HS-27A (cell line): ENCODE data around the gene KLHL29.

Experiments
- DNase-seq: peaks from one replicate; pipeline ENCODE4 v3.0.0-alpha.2; 2012; ENCODE audit warnings: low read depth, missing footprints

The KLHL29 gene

DNA sequence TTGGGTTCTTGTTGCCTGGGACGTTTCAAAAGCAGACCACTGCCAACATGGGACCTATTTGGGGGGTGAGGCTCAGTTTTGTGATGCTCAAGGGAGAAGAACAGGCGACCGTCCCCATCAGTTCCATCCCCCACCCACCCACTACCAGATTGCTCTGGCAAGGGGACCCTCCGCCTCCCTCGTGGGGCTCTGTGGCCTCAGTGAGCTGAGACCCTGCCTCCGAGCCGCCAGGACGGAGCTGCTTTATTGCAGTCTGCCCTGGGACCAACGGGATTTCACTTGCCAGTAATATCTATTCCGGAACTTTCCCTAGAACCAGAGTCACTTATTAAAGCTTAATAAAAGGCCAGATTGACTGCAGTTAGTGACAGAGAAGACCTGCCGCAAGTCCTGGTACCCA lies 146.3 kb downstream of the KLHL29 start:
- DNase-seq, result no peak

DNA sequence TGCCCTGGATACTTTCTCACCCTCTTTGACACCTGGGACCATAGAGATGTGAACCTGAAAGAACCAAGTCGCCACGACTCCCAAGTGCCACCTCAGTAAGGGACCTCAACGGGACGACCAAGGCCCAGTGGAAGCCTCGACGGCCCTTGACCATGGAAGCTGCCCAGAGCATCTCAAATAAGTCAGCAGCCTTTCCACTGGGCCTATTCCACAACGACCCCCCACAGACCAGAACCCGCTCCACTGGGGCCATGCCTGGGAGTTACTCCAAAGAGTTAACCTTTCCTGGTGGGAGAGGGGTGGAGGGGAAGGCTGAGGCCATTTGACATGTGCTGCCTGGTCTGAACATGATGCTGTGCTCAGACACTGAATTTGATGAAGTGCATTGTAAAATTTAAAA lies 146.9 kb downstream of the KLHL29 start:
- DNase-seq, result no peak

DNA sequence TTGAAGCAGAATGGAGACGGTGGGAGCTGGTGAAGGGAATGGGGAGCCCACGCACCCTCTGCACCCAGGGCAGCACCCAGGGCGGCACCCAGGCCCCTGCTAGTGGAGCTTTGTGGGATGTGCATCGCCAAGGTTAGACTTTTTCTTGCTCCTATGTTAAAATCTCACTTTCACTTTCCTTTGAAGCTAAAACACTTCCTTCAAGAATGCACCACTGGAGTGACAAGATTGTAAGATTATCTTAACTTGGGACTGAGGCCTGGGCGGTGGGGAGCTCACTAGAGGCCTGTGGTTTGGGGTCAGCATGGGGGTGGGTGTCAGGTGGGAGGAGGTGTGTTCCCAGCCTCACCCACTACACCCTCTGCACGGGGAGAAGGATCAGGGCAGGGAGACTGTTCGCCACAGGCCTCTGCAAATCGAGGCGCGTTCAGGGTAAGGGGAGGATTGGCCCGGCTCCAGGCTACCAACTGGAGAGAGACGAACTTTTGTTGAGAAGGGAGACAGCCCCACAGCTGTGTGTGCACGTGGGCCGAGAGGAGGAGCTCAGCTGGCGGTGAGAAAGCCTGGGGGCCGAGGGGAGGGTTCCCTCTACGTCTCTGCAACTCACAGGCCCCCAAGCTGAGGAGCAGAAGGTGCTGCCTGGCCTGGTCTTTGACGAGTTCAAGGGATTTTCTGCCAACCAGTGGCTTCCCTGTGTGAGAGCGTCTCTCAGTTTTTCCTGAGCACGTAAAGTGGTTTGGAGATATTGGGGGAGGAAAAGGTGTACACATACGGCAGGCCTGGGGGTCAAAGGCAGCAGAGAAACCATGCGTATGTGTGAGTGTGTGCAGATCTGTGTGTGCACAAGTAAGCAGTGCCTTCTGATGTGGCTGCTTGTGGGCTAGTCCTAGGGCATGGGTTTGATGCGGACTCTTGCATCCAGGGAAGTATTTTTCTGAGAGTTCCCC lies 147.7 kb downstream of the KLHL29 start:
- DNase-seq, result no peak

DNA sequence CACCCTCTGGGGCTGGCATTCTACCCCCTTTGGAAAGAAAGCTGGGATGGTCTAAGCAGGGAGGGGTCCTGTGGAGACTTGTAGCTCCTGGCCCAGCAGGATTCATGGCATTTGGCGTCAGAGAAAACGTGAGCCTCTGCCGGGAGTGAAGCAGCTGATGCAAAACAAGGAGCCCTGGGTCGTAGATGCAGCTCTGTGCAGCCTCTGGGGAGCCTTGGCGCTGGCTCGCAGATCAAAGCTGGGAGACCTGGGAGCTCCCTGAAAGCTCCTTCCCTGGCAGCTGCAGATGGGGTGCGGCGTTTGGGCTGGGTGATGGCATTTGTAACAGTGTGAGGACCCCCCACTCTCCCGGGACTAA lies 148.3 kb downstream of the KLHL29 start:
- no peak for DNase-seq

DNA sequence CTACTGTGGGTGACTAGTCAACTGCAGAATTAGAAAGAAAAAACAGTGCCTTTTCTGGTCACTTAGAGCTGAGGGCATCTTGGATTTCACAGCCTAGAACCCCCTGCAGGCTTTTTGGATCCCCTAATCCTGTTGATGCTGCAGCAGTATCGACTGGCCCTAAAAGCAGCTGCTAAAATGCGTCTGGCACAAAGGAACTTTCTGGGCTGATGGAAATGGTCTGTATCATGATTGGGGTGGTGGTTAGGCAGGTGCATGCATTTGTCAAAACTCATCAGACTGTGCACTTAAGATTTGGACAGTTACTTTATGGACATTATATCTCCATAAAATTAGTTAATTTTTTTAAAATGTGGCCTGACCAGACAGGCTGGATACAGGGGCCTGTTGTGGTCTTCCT lies 149.8 kb downstream of the KLHL29 start:
- DNase-seq, result no peak

DNA sequence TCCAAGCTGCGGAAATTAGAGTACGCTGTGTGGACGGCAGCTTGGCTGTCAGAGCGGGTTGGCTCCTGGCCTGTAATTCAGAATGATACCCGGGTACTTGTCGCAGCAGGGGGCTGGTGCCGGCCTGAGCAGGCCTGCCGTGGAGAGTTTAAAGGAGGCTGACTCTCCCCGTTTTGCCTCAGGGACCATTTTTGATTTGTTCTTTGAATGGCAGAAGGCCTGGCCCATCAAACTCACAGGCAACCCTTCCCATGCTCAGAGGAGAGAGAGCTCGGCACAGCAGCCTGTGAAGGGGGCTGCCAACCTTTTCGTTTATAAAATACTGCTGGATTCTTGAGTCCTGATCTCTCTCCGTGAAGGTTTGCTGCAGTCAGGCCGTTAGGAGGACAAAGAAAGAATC lies 151.3 kb downstream of the KLHL29 start:
- no peak for DNase-seq

DNA sequence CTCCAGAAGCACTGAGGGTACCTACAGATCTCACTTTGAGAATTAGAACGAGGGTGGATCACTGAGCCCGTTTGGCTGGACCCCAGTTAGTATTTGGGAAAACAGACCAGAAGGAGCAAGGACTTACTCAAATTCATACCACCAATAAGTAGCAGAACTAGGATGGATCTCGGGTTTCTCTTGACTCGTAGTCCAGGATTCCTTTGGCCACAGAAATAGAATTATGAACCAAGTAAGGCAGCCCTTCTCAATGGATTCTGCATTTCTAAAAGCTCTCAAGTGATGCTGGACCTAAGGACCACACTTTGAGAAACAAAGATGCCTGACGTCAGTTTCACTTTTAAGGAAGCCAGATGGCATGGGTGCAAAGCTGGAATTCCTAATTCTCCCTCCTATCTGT lies 153.0 kb downstream of the KLHL29 start:
- DNase-seq, result no peak

DNA sequence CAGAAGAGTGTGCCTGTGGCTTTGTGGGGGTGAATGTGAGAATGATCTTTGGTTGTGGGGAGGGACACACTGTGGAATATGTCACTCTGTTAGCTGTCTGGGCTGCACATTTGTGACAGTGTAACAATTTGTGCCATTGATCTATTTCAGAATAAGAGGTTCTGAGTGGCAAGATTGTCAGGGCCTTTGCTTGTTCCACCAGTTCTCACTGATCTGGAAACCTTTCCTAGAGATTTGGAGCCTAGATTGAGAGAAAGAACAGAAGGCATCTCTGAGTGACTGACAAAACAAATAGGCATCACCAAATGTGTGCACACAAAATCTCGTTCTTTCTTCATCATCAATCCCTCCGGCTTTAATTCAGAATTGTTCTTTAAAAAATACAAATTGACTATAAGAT lies 153.6 kb downstream of the KLHL29 start:
- no peak for DNase-seq

DNA sequence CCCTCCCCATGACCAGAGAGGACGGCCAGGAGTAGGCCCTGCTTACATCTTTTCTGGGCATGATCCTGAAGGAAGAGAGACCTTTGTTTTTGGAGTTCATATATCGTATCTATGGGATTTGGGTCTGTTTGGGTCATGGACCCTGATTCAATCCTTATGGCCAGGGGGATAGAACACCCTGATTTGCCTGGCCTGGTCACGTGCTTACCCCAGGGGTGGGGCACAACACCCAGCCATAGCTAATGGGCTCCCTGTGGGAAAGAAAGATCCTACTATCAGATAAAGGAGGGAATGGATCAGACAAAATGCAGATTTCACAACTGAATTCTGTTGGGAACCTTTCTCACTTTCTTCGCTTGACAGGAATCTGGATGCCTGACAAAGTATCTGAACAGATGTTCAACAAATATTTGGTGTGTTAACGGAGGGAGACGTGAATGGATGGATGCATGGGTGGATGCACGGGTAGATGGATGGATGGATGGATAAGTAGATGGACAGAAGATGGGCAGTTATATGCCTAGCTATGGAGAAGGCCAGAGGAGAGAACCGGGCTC lies 155.9 kb downstream of the KLHL29 start:
- DNase-seq, result no peak

DNA sequence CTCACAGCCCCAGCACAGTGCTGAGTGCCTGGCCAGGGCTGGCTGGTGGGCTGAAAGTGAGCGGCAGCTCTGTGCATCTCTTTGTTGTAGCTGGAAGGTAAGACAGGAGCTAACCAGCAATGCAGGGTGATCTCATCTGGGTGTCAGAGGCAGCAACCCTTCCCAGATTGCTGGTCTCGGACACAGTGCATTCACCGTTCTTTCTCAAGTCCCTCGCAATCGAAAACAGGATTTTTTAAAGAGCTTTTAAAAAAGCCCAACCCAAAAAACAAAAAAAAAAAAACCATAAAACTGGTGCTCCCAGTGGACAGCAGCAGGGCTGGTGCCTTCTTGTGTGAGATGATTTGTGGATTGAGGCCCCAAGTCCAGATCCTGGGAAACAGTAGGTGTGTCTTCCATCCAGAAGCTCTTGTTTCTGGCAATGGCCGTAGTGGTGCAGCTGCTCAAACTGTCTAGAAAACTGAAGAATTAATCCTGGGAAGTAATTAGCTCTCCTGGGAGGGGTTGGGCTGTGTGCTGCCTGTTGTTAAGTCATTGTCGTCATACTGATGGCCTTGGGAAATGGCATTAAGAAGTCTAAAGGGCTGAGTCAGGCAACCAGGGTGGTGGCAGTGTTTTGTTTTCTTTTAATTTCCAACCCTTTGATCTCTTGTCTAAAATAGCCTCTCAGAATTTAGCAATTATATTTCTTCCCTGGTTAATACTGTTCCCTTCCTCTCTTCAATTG lies 156.7 kb downstream of the KLHL29 start:
- no peak for DNase-seq

DNA sequence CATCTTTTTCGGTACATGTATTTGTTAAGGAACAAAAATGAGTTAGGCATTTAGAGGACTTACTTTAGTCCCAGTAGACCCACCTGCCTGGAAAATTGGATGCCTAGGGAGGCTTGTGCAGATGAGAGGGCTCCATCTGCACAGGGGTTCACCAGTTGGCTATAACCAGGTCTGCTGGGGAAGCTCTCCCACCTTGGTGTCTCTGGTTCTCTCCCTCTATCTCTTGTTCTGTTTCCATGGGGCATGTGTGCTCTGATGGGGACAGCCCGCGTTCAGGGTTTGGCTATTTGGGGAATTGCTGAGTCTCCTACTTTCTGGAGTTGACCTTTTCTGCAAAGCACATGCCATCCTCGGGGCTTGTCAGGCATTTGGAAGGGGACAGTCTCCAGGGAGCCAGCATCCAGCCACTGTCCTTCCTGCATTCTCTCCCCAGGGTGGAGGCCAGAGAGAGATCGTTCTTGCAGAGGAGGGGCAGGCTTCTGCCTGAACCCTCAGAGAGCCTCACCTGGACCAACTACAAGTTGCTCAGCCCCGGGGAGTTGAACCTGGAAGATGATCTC lies 157.3 kb downstream of the KLHL29 start:
- DNase-seq, result no peak

DNA sequence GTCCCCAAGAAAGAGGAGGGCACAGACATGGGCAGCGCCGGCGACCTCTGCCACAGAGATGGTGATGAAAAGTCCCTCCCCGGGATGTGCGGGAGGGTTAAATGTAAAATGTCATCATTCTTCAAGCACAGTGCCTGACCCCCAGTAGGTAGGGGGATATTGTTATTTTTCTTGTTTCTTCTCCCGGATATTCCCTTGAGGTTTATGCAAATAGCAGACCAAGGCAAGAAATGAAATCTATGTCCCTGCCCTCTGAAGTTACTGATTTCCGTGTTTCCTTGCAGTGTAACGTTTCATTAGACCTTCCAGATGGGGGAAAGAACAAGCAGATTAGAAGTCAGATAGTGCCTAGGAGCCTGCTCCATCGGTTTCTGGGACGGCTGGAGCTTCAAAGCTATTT lies 158.3 kb downstream of the KLHL29 start:
- DNase-seq, result no peak

DNA sequence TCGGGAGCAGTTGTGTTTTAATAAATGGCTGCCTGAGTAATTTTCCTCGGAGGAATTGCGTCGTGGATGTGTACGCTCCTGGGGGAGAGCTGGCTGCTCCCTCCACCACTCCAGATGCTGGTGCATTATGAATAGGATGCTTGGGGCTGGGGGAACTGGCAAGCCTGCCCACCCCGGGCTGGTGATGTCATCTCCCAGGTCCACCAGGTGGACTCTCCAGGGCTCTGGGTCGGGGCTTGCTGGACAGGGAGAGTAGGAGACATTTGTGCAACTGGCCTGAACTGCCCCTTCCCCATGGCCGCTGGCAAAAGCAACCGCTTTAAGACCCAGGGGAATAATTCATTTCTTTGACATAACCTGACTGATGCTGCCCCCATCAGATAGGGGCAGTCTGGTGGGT lies 158.7 kb downstream of the KLHL29 start:
- no peak for DNase-seq

DNA sequence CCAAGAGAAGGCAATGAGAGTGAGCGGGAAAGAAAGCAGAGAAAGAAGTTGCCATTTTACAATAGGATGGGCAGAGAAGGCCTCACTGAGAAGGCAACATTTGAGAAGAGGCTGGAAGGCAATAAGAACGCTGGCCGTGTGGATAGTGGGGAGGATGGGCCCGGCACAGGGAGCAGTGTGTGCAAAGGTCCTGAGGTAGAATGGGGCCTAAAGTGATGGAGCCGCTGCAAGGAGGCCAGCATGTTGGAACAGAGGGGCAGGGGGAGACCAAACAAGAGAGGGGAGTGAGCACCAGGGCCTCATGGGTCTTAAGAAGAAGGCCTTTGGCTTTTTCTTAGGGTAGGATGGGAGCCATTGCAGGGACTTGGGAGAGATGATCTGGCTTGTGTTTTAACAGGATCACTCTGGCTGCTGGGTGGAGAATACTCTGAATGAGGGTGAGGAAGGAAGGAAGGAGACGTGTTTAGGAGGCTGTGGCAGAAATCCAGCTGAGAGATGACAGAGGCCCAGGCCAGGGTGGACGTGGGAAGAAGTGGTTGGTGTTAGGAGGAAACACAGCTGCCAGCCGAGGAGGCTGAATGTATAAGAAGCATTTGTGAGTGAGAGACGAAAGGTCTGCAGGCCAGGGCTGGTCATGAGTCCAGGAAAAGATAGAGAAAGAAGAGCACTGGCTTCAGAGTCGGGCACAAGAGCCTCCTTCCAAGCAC lies 159.8 kb downstream of the KLHL29 start:
- no peak for DNase-seq

DNA sequence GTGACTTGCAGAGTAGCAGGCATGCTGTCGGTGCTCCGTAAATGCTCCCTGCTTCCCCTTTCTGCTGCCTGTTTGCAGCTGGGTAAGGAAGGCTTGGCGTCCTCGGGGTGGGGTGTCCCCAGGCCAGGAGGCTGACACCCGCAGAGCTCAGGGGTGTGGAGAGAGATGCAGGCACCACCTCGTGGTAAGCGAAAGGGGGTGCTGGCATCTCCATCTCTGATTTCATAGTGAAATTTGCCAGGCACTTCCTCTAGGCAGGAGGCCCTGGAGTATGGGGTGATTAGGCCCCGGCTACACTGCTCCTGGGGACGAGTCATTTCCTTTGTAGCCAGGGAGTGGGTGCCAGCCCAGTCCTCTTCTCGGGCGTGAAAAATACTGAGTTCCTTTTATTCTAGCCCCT lies 160.4 kb downstream of the KLHL29 start:
- DNase-seq, result no peak

DNA sequence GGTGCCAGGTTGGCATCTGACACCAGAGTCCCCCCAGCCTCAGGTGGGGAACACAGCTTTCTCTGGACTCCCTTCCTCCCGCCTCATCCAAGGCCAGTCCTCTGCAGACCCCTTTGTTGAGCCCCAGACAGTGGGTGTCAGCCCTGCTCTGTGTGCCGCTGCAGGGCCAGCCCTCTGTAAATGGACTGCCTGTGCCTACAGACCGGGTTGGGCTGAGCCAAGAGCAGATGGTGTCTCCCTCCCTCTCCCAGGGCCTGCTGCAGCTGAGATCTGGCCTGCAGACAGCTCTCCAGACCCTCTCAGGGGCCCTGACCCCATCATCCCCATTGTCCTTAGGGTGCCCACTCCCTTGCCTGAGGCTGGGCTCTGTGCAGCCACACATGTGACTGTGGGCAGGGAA lies 160.8 kb downstream of the KLHL29 start:
- no peak for DNase-seq

DNA sequence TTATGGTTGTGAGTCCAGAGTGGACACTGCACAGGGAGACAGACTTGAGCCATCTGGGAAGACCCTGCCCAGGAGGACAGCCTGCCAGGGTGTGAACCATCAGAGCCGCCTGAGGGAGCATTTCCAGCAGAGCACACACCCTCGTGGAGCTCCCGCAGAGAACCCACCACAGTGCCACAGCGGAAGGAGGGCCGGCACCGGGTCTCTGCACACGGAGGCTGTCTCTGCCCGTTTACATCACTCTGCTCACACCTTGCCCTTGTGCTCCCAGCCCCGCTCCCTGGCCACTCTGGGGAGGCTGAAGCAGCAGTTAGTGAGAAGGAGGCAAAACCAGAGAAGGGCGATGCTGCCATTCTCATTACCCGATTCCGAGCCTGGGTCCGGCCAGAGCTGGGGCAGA lies 161.9 kb downstream of the KLHL29 start:
- no peak for DNase-seq

DNA sequence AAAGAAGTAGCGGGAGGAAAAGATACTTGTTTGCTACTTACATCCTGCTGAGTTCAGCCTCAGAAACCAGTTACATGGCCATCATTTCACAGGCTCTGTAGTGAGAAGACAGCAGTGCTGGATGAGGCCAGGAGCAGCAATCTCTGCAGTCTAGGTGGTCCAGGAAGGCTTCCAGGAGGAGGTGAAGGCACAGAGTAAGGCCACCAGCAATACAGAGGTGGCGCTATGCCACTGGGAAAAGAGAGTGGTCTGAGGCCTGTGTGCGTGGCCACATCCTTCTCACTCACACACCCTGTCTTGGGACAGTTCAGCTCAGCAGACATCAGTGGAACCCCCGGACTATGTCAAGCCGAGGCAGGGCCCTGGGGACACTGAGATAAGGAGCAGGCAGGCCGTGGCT lies 162.7 kb downstream of the KLHL29 start:
- no peak for DNase-seq

DNA sequence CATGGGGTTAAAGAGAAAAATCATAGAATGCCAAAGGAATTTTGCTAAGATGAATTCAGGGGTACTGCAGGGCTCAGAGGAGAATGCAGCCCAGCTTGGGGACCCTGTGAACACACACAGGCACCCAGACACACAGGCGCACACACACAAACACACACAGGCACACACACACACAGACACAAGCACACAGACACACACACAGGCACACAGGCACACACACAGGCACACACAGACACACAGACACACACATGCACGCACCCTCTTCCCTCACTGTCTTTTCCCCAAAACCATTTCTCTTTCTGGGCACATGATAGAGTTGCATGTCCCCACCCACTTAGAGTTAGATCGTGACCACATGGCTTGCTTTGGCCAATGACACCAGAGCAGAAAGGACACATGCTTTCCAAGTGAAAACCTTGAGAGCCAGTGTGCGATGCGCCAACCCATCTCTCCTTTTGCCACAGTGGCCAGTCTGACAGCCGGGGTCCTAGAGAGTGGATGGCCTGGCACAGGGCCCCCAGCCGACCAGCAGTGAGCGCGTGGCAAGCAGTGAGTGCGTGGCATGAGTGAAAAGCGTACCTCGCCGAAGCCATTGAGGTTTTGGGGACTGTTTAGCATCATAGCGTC lies 163.3 kb downstream of the KLHL29 start:
- no peak for DNase-seq

DNA sequence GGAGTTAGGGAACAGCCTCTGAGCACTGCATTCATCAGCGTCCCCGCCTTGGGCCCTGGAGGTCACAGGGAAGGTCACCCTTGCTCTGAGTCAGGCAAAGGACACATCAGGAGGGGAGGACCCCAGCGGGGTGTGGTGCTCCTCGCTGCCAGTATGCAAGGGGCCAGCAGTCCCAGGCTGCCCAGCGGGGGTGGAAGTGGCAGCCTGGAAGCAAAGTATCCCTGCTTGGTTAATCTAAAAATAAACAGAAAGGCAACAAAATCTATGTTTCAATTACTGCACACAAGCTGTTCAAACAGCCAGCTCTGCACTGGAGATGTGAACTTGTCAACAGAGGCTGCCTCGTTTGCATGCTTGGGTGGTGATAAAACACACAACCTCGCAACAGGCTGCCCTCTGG lies 164.1 kb downstream of the KLHL29 start:
- DNase-seq, result no peak

DNA sequence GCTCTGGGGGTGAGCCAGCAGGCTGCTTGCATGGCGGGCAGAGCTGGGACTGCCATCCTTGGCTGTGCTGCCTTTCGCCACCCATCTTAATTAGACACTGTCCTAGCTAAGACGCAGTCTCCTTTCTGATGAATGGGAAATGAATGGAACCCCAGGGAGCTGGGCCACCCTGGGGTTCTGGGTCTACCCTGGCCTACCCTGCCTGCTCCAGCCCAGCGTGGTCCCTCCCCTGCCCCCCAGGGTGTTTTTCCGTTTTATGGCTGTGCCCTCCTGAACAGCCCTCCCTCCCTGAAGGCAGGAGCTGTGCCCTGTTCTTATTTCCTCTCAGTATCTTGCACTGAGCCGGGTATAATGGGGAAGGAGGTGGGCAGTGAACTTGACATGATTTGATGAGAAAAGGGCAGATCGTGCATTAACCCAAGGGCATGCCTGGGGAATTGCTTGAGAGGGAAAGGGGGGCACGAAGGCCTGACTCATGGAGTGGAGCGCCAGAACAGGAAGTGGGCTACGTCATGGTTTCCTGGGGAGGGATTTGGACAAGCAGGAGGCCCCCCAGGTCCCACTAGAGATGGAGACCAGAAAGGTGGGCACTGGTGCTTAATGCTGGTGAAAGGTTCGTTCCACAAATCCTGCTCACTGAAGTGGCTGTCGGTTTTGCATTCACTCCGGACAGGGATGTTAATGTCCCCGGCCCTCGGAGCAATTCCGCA lies 165.0 kb downstream of the KLHL29 start:
- DNase-seq, result no peak
